Tibial nerve (tissue), 4 donors: Measurements from ENCODE around the gene PRSS53. TPM values are rescaled to one million over a fixed set of nuclear protein-coding genes. Genes with fewer than 3 reads are reported as not detected.

ENCODE experiments used
- DNase-seq, 2 donors: peaks; one replicate each; pipeline ENCODE4 v3.0.0-alpha.2; 2019; ENCODE audit warnings: low spot score in 2 of 2
- H3K27ac ChIP-seq, 4 donors: fragments of 200-600 bp; sonication (generic) in 3 of 4; one replicate each; pipeline ENCODE4 v1.5.1; 2017 to 2019; ENCODE audit warnings: mild to moderate bottlenecking in 1 of 4
- H3K27me3 ChIP-seq, 2 donors: fragments of 200-600 bp; sonication (generic) in 1 of 2; one replicate each; pipeline versions ENCODE4 v1.5.1 to v1.6.0; 2017 to 2019
- H3K36me3 ChIP-seq, 3 donors: fragments of 200-600 bp; sonication (generic); one replicate each; pipeline ENCODE4 v1.5.1; 2018 to 2019
- H3K4me1 ChIP-seq, 4 donors: fragments of 200-600 bp; sonication (generic) in 3 of 4; one replicate each; pipeline ENCODE4 v1.5.1; 2017 to 2019
- H3K4me3 ChIP-seq, 4 donors: fragments of 200-600 bp; sonication (generic) in 3 of 4; one replicate each; pipeline ENCODE4 v1.5.1; 2017 to 2019; ENCODE audit warnings: mild to moderate bottlenecking in 1 of 4, moderate library complexity in 1 of 4
- H3K9me3 ChIP-seq, 4 donors: fragments of 200-600 bp; sonication (generic) in 3 of 4; one replicate each; pipeline ENCODE4 v1.5.1; 2017 to 2019
- CTCF ChIP-seq, 5 experiments: fragments of 200-600 bp in 3 of 5; fragments of 450-650 bp in 2 of 5; sonication (generic) in 3 of 5; IDR thresholded peaks; one replicate each; pipeline ENCODE4 v1.5.1; 2016 to 2019; ENCODE audit warnings: antibody characterized with exemption in 5 of 5, mild to moderate bottlenecking in 3 of 5, moderate library complexity in 2 of 5
- EP300 ChIP-seq, 2 donors: sonication (generic); formaldehyde crosslinking; IDR thresholded peaks; one replicate each; pipeline ENCODE4 v1.6.1; 2017; ENCODE audit warnings: antibody characterized with exemption in 2 of 2, mild to moderate bottlenecking in 1 of 2
- POLR2A ChIP-seq, 2 donors: fragments of 450-650 bp; IDR thresholded peaks; one replicate each; pipeline ENCODE4 v1.6.1; 2017; ENCODE audit warnings: antibody characterized with exemption in 2 of 2, mild to moderate bottlenecking in 2 of 2, moderate library complexity in 2 of 2
- WGBS, 2 donors: methylation state at CpG; one replicate each; pipeline ENCODE4 v1.1.5; 2018; 5-methylcytosine and 5-hydroxymethylcytosine counted together
- total RNA-seq, 4 donors: library from RNA; depleted of rRNA; stranded (reverse); fragments of >200 nt; gene quantifications; one replicate each; pipeline ENCODE4 v1.1.0, GENCODE V29; 2016

PRSS53 gene
- total RNA-seq, 4 donors from 2014 or later = 1.3 to 5.4 (median 3.1) TPM

DNA sequence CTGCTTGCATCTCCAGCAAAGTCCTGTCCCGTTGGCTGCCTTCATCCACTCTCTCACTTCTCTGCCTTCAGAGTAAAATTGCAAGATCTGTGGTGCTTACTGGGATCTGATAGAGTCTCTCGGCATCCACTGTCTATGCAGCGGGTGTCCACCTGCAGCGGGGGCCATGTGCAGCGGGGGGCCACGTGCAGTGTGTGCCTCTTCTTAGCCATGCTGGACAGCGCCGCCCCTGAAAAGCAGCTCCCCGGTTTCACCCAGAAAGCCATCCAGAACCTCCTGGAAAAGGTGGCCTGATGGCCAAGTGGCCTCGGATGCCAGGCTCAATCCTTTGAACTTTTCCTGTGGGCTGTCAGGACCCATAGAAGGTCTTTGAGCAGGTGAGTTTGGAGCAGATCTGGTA lies 45.9 kb downstream of the PRSS53 start:
- H3K9me3 ChIP-seq = no peaks in the 10 kb centered on the region
- H3K27me3 ChIP-seq = no peaks in the 10 kb centered on the region
- 83 to 89% methylated on average over 3 to 10 of the region's 10 CpGs for WGBS, 2 donors
- H3K4me1 ChIP-seq = no peaks in the 10 kb centered on the region
- H3K4me3 ChIP-seq = no peak overlapping the region
- TF ChIP-seq EP300 (IDR thresholded peaks at IDR 0.05) = no peak
- TF ChIP-seq POLR2A (IDR thresholded peaks at IDR 0.05) = no peak
- TF ChIP-seq CTCF (IDR thresholded peaks at IDR 0.05) = no peak
- no peak for DNase-seq
- no peak overlapping the region for H3K27ac ChIP-seq
- peaks cover 0 to 57% (median 22%) of the 10 kb centered on the region in 3 donors for H3K36me3 ChIP-seq

- Histone ChIP-seq H3K4me3 (no peak overlapping the region), H3K4me1 (peaks cover 0 to 22% (median 6%) of the 10 kb centered on the region in 4 donors), H3K9me3 (no peaks in the 10 kb centered on the region), H3K36me3 (peaks cover 0 to 65% (median 23%) of the 10 kb centered on the region in 3 donors), H3K27me3 (no peaks in the 10 kb centered on the region), H3K27ac (no peak overlapping the region)
- no peak for DNase-seq
- TF ChIP-seq CTCF (IDR thresholded peaks at IDR 0.05) (no peak), POLR2A (IDR thresholded peaks at IDR 0.05) (no peak), EP300 (IDR thresholded peaks at IDR 0.05) (no peak)
- WGBS, 2 donors = 86% methylated on average over 2 of the region's 2 CpGs; no CpG with 5 or more reads in 1 of the 2 donors
These were observed 49.8 kb downstream of the PRSS53 start for GRCh38 chr16:31038993-31039392.

DNA sequence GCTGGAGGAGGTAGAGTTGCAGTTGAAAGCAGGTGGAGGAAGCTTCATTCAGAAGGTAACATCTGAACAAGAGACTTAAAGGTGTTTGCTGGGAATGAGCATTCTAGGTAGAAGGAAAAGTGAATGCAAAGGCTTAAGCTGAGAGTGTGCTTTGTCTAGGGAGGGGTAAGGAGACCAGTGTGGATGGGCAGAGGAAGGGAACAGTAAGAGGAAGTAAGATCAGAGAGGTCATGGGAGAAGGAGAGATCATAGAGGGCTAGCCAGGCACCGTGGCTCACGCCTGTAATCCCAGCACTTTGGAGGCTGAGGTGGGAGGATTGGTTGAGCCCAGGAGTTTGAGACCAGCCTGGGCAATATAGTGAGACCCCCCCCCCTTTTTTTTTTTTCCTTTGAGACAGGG lies 52.1 kb downstream of the PRSS53 start:
- WGBS, 2 donors = 75 to 79% methylated on average over 2 of the region's 2 CpGs

GRCh38 chr16:31033709-31034492 lies 54.8 kb downstream of the PRSS53 start:
- Histone ChIP-seq H3K4me1 (peaks cover 0 to 36% (median 6%) of the 10 kb centered on the region in 4 donors), H3K9me3 (no peaks in the 10 kb centered on the region), H3K27ac (peak overlapping the region; percentile 95 to 100 (median 98)), H3K27me3 (no peaks in the 10 kb centered on the region), H3K4me3 (peak overlapping the region; percentile 77 to 91 (median 82)), H3K36me3 (peaks cover 0 to 18% (median 11%) of the 10 kb centered on the region in 3 donors)
- WGBS, 2 donors = 1 to 2% methylated on average over 32 to 41 of the region's 47 CpGs
- TF ChIP-seq POLR2A (IDR thresholded peaks at IDR 0.05) = peak; percentile 39 to 64
- peak; percentile 40 to 81 for TF ChIP-seq EP300 (IDR thresholded peaks at IDR 0.05)
- no peak for TF ChIP-seq CTCF (IDR thresholded peaks at IDR 0.05)
- DNase-seq = peak; percentile 91 to 94

More for the DNA sequence above, 52.1 kb downstream of the PRSS53 start:
- DNase-seq = no peak
- no peak overlapping the region for H3K4me3 ChIP-seq
- no peak overlapping the region for H3K27ac ChIP-seq
- H3K9me3 ChIP-seq = no peaks in the 10 kb centered on the region
- peaks cover 0 to 35% (median 6%) of the 10 kb centered on the region in 4 donors for H3K4me1 ChIP-seq
- no peak for TF ChIP-seq CTCF (IDR thresholded peaks at IDR 0.05)
- no peak for TF ChIP-seq EP300 (IDR thresholded peaks at IDR 0.05)
- TF ChIP-seq POLR2A (IDR thresholded peaks at IDR 0.05) = no peak
- no peaks in the 10 kb centered on the region for H3K27me3 ChIP-seq
- H3K36me3 ChIP-seq = peaks cover 0 to 46% (median 23%) of the 10 kb centered on the region in 3 donors

Other genes with a start within 250 kb of the PRSS53 start
- gene BCL7C, start 194.9 kb downstream of the PRSS53 start, total RNA-seq = 10 to 100 TPM; 42.9 to 54.0 (median 48.2) TPM
- gene CTF1, start 192.3 kb downstream of the PRSS53 start, total RNA-seq = 1 to 10 TPM; 2.2 to 5.9 (median 3.1) TPM
- gene FBXL19, start 165.4 kb downstream of the PRSS53 start, total RNA-seq = 10 to 100 TPM in 3 of 4 donors, 1 to 10 TPM in 1; 7.4 to 25.8 (median 16.7) TPM
- gene ORAI3, start 139.9 kb downstream of the PRSS53 start, total RNA-seq = 10 to 100 TPM; 50.7 to 58.4 (median 52.9) TPM
- 10 to 100 TPM in 2 of 4 donors, 1 to 10 TPM in 2; 7.9 to 17.1 (median 10.7) TPM for gene SETD1A, start 131.2 kb downstream of the PRSS53 start, total RNA-seq
- 10 to 100 TPM; 14.9 to 42.9 (median 22.5) TPM for gene HSD3B7, start 103.7 kb downstream of the PRSS53 start, total RNA-seq
- 1 to 10 TPM in 3 of 4 donors, under 1 TPM in 1; 0.84 to 6.1 (median 1.3) TPM for gene STX1B, start 78.3 kb downstream of the PRSS53 start, total RNA-seq
- gene STX4, start 55.4 kb downstream of the PRSS53 start, total RNA-seq = 10 to 100 TPM; 50.7 to 69.3 (median 63.9) TPM
- gene ZNF668, start 14.7 kb downstream of the PRSS53 start, total RNA-seq = 10 to 100 TPM; 15.5 to 20.3 (median 16.7) TPM
- gene ZNF646, start 14.5 kb downstream of the PRSS53 start, total RNA-seq = 10 to 100 TPM; 13.4 to 22.5 (median 20.0) TPM
- 100 to 1,000 TPM; 114 to 180 (median 136) TPM for gene VKORC1, start 5.9 kb upstream of the PRSS53 start, total RNA-seq
- 10 to 100 TPM; 37.9 to 53.4 (median 45.6) TPM for gene BCKDK, start 19.4 kb upstream of the PRSS53 start, total RNA-seq
- 10 to 100 TPM; 79.5 to 99.0 (median 92.7) TPM for gene KAT8, start 28.7 kb upstream of the PRSS53 start, total RNA-seq
- under 1 TPM in 1 of 4 donors, not detected in 3; 0.20 TPM for gene PRSS8, start 46.8 kb upstream of the PRSS53 start, total RNA-seq
- 10 to 100 TPM in 2 of 4 donors, 1 to 10 TPM in 2; 6.5 to 21.3 (median 10.8) TPM for gene PRSS36, start 61.1 kb upstream of the PRSS53 start, total RNA-seq
- 100 to 1,000 TPM in 3 of 4 donors, 10 to 100 TPM in 1; 91.8 to 125 (median 109) TPM for gene FUS, start 91.2 kb upstream of the PRSS53 start, total RNA-seq
- 10 to 100 TPM; 27.8 to 64.5 (median 46.7) TPM for gene PYCARD, start 113.8 kb upstream of the PRSS53 start, total RNA-seq
- gene TRIM72, start 125.2 kb upstream of the PRSS53 start, total RNA-seq = under 1 TPM in 3 of 4 donors, not detected in 1; under 0.01 to 0.60 (median 0.21) TPM
- gene PYDC1, start 128.2 kb upstream of the PRSS53 start, total RNA-seq = 1 to 10 TPM in 1 of 4 donors, not detected in 3; 5.5 TPM
- gene ITGAM, start 171.0 kb upstream of the PRSS53 start, total RNA-seq = 10 to 100 TPM; 10.9 to 31.0 (median 27.1) TPM